ENCODE measurements around the gene GNG7. TPM values are rescaled to one million over a fixed set of nuclear protein-coding genes. Genes with fewer than 3 reads are reported as not detected.

The GNG7 gene
- total and polyA plus RNA-seq, 4 donors = 0.75 to 6.0 (median 2.1) TPM

GRCh38 chr19:2736550-2737190, 34.2 kb upstream of the GNG7 start:
- H3K36me3 ChIP-seq (ENCODE audit: control insufficient read depth in 1 of 2, insufficient read depth in 2 of 2, low read length in 1 of 2) = peaks cover 0 to 6% of the 10 kb centered on the region in 2 donors
- intact Hi-C loops (cut with DNase I) = loop anchor here in 1 of 2 donors (5.0 kb wide), 1 partner anchor 34 kb away; the partner anchor contains the start of gene GNG7
- H3K27ac ChIP-seq (ENCODE audit: low read depth in 1 of 2, low read length in 2 of 2) = no peak overlapping the region
- DNase-seq (no peak), ATAC-seq (ENCODE audit: low FRiP score) (no peak)
- H3K9me3 ChIP-seq (ENCODE audit: control insufficient read depth, low read length) = no peaks in the 10 kb centered on the region
- WGBS, 2 donors = 96 to 97% methylated on average over 15 of the region's 15 CpGs
- H3K27me3 ChIP-seq (ENCODE audit: control insufficient read depth in 1 of 2, insufficient read depth in 2 of 2, low read length in 1 of 2) = no peaks in the 10 kb centered on the region
- no peaks in the 10 kb centered on the region for H3K4me1 ChIP-seq (ENCODE audit: control insufficient read depth in 1 of 2, insufficient read depth in 2 of 2, low read length in 2 of 2)
- H3K4me3 ChIP-seq (ENCODE audit: low read length in 2 of 2) = no peak overlapping the region

GRCh38 chr19:2735374-2735773, 32.9 kb upstream of the GNG7 start:
- intact Hi-C loops (cut with DNase I) = loop anchor here in 1 of 2 donors (5.0 kb wide), 1 partner anchor 33 kb away; the partner anchor contains the start of gene GNG7
- Histone ChIP-seq H3K36me3 (ENCODE audit: control insufficient read depth in 1 of 2, insufficient read depth in 2 of 2, low read length in 1 of 2) (peaks cover 0 to 6% of the 10 kb centered on the region in 2 donors), H3K4me3 (ENCODE audit: low read length in 2 of 2) (no peak overlapping the region), H3K4me1 (ENCODE audit: control insufficient read depth in 1 of 2, insufficient read depth in 2 of 2, low read length in 2 of 2) (no peaks in the 10 kb centered on the region), H3K27me3 (ENCODE audit: control insufficient read depth in 1 of 2, insufficient read depth in 2 of 2, low read length in 1 of 2) (no peaks in the 10 kb centered on the region), H3K27ac (ENCODE audit: low read depth in 1 of 2, low read length in 2 of 2) (no peak overlapping the region), H3K9me3 (ENCODE audit: control insufficient read depth, low read length) (no peaks in the 10 kb centered on the region)
- no peak for ATAC-seq (ENCODE audit: low FRiP score)
- no peak for DNase-seq
- WGBS, 2 donors = 96% methylated on average over 12 of the region's 12 CpGs

GRCh38 chr19:2734589-2735288, 32.2 kb upstream of the GNG7 start:
- ATAC-seq (ENCODE audit: low FRiP score) = no peak
- no peak for DNase-seq
- Histone ChIP-seq H3K4me1 (ENCODE audit: control insufficient read depth in 1 of 2, insufficient read depth in 2 of 2, low read length in 2 of 2) (no peaks in the 10 kb centered on the region), H3K36me3 (ENCODE audit: control insufficient read depth in 1 of 2, insufficient read depth in 2 of 2, low read length in 1 of 2) (peaks cover 0 to 6% of the 10 kb centered on the region in 2 donors), H3K27me3 (ENCODE audit: control insufficient read depth in 1 of 2, insufficient read depth in 2 of 2, low read length in 1 of 2) (no peaks in the 10 kb centered on the region), H3K27ac (ENCODE audit: low read depth in 1 of 2, low read length in 2 of 2) (no peak overlapping the region), H3K4me3 (ENCODE audit: low read length in 2 of 2) (no peak overlapping the region), H3K9me3 (ENCODE audit: control insufficient read depth, low read length) (no peaks in the 10 kb centered on the region)
- intact Hi-C loops (cut with DNase I) = loop anchor here in 1 of 2 donors (5.0 kb wide), 1 partner anchor 32 kb away; the partner anchor contains the start of gene GNG7
- 86 to 89% methylated on average over 26 of the region's 26 CpGs for WGBS, 2 donors

- DNase-seq (no peak), ATAC-seq (ENCODE audit: low FRiP score) (no peak)
- Histone ChIP-seq H3K4me3 (ENCODE audit: low read length in 2 of 2) (no peak overlapping the region), H3K27ac (ENCODE audit: low read depth in 1 of 2, low read length in 2 of 2) (no peak overlapping the region), H3K27me3 (ENCODE audit: control insufficient read depth in 1 of 2, insufficient read depth in 2 of 2, low read length in 1 of 2) (no peaks in the 10 kb centered on the region), H3K36me3 (ENCODE audit: control insufficient read depth in 1 of 2, insufficient read depth in 2 of 2, low read length in 1 of 2) (peaks cover 0 to 6% of the 10 kb centered on the region in 2 donors), H3K9me3 (ENCODE audit: control insufficient read depth, low read length) (no peaks in the 10 kb centered on the region), H3K4me1 (ENCODE audit: control insufficient read depth in 1 of 2, insufficient read depth in 2 of 2, low read length in 2 of 2) (no peaks in the 10 kb centered on the region)
- intact Hi-C loops (cut with DNase I) = no loop called here
- WGBS, 2 donors = 87 to 90% methylated on average over 34 to 35 of the region's 35 CpGs
Measured at GRCh38 chr19:2733930-2734588, 31.6 kb upstream of the GNG7 start.

GRCh38 chr19:2732883-2733282, 30.4 kb upstream of the GNG7 start:
- intact Hi-C loops (cut with DNase I) = no loop called here
- ATAC-seq (ENCODE audit: low FRiP score) = no peak
- Histone ChIP-seq H3K9me3 (ENCODE audit: control insufficient read depth, low read length) (no peaks in the 10 kb centered on the region), H3K27ac (ENCODE audit: low read depth in 1 of 2, low read length in 2 of 2) (no peak overlapping the region), H3K4me3 (ENCODE audit: low read length in 2 of 2) (no peak overlapping the region), H3K36me3 (ENCODE audit: control insufficient read depth in 1 of 2, insufficient read depth in 2 of 2, low read length in 1 of 2) (peaks cover 0 to 6% of the 10 kb centered on the region in 2 donors), H3K4me1 (ENCODE audit: control insufficient read depth in 1 of 2, insufficient read depth in 2 of 2, low read length in 2 of 2) (no peaks in the 10 kb centered on the region), H3K27me3 (ENCODE audit: control insufficient read depth in 1 of 2, insufficient read depth in 2 of 2, low read length in 1 of 2) (no peaks in the 10 kb centered on the region)
- DNase-seq = no peak
- WGBS, 2 donors = 95 to 96% methylated on average over 37 to 38 of the region's 38 CpGs

- ATAC-seq (ENCODE audit: low FRiP score) (no peak), DNase-seq (no peak)
- Histone ChIP-seq H3K36me3 (ENCODE audit: control insufficient read depth in 1 of 2, insufficient read depth in 2 of 2, low read length in 1 of 2) (peaks cover 0 to 6% of the 10 kb centered on the region in 2 donors), H3K4me1 (ENCODE audit: control insufficient read depth in 1 of 2, insufficient read depth in 2 of 2, low read length in 2 of 2) (no peaks in the 10 kb centered on the region), H3K27me3 (ENCODE audit: control insufficient read depth in 1 of 2, insufficient read depth in 2 of 2, low read length in 1 of 2) (no peaks in the 10 kb centered on the region), H3K9me3 (ENCODE audit: control insufficient read depth, low read length) (no peaks in the 10 kb centered on the region), H3K4me3 (ENCODE audit: low read length in 2 of 2) (no peak overlapping the region), H3K27ac (ENCODE audit: low read depth in 1 of 2, low read length in 2 of 2) (no peak overlapping the region)
- 90 to 94% methylated on average over 31 to 33 of the region's 33 CpGs for WGBS, 2 donors
- intact Hi-C loops (cut with DNase I) = no loop called here
Measured at GRCh38 chr19:2732157-2732725, 29.7 kb upstream of the GNG7 start.

- Histone ChIP-seq H3K4me1 (ENCODE audit: control insufficient read depth in 1 of 2, insufficient read depth in 2 of 2, low read length in 2 of 2) (no peaks in the 10 kb centered on the region), H3K9me3 (ENCODE audit: control insufficient read depth, low read length) (no peaks in the 10 kb centered on the region), H3K36me3 (ENCODE audit: control insufficient read depth in 1 of 2, insufficient read depth in 2 of 2, low read length in 1 of 2) (peaks cover 0 to 5% of the 10 kb centered on the region in 2 donors), H3K27me3 (ENCODE audit: control insufficient read depth in 1 of 2, insufficient read depth in 2 of 2, low read length in 1 of 2) (no peaks in the 10 kb centered on the region), H3K4me3 (ENCODE audit: low read length in 2 of 2) (no peak overlapping the region), H3K27ac (ENCODE audit: low read depth in 1 of 2, low read length in 2 of 2) (no peak overlapping the region)
- WGBS, 2 donors = 85% methylated on average over 40 to 41 of the region's 41 CpGs
- DNase-seq (no peak), ATAC-seq (ENCODE audit: low FRiP score) (no peak)
- intact Hi-C loops (cut with DNase I) = no loop called here
Measured at GRCh38 chr19:2731181-2731995, 28.9 kb upstream of the GNG7 start.

All from aorta (tissue), 5 donors.